ENCODE measurements around the gene ITGA8. TPM values are rescaled to one million over a fixed set of nuclear protein-coding genes. Genes with fewer than 3 reads are reported as not detected.

Gene ITGA8
- total and polyA plus RNA-seq, 2 of the 4 experiments (the other 2 are of a cell fraction) = under 0.01 to 0.02 TPM

DNA sequence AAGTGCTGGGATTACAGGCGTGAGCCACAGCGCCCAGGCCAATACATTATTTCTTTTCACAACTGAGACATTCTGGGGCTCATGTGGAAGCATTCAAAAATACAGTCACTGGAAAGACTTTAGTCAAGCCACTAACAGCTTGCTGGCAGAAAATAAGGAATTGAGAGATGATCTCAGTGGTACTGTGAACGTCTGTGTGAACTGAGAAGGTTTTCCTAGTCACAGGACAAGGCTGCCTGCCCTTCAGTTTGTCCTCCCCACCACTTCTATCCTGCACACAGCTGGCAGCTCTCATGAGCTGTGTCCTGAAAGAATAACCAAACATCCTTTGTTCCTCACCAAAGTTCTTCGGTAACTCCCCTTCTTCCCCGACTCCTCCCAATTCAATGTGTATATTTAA, 31.3 kb upstream of the ITGA8 start:
- H4K8ac ChIP-seq (ENCODE audit: low read depth in 2 of 2, low read length in 2 of 2) = no peak overlapping the region
- H3K9ac ChIP-seq (ENCODE audit: low read depth, low read length) = no peak overlapping the region
- H3K14ac ChIP-seq (replicated peaks; ENCODE audit: low read depth, low read length) = no peak overlapping the region
- no peaks in the 10 kb centered on the region for H3K36me3 ChIP-seq (ENCODE audit: control insufficient read depth, insufficient read depth, low read length)
- no peak overlapping the region for H3K23ac ChIP-seq (ENCODE audit: low read depth, low read length)
- no peaks in the 10 kb centered on the region for H3K4me1 ChIP-seq (ENCODE audit: control insufficient read depth, insufficient read depth, low read length)
- no TSS peak for BruUV-seq (replicated peaks)
- H2AFZ ChIP-seq (replicated peaks; ENCODE audit: low read length, poor library complexity) = no peak overlapping the region
- H2BK20ac ChIP-seq (ENCODE audit: low read depth, low read length) = no peak overlapping the region
- CTCF ChIA-PET = no interaction called here
- in situ Hi-C loops (cut with MboI; ENCODE audit: low sequenced_read_pairs) (no loop called here), dilution Hi-C loops (cut with HindIII; ENCODE audit: low sequenced_read_pairs, unreplicated experiment) (no loop called here), intact Hi-C loops (cut with micrococcal nuclease) (no loop called here)
- peaks cover 18% of the 10 kb centered on the region for H3K27me3 ChIP-seq (ENCODE audit: control insufficient read depth, insufficient read depth, low read length)
- H3K18ac ChIP-seq (ENCODE audit: low read depth, low read length) = no peak overlapping the region
- no peak overlapping the region for H2AK5ac ChIP-seq (ENCODE audit: low read depth, low read length)
- H4K5ac ChIP-seq (ENCODE audit: low read depth, low read length) = no peak overlapping the region
- H3K9me1 ChIP-seq (ENCODE audit: insufficient read depth, low read length) = no peaks in the 10 kb centered on the region
- no CpG with 5 or more reads among the region's 5 CpGs for WGBS, 2 experiments (ENCODE audit: extremely low coverage in 2 of 2, insufficient read length in 1 of 2)
- no peak for TF ChIP-seq MXI1 (IDR thresholded peaks at IDR 0.05; ENCODE audit: borderline replicate concordance, low read depth, low read length)
- no peak for TF ChIP-seq MAZ (IDR thresholded peaks at IDR 0.05; ENCODE audit: borderline replicate concordance, low read depth, low read length)
- no peak for TF ChIP-seq RAD21 (IDR thresholded peaks at IDR 0.05; ENCODE audit: low read length)
- H2BK120ac ChIP-seq (ENCODE audit: low read depth, low read length) = no peak overlapping the region
- no peak overlapping the region; the same call in 1 of the 2 replicates for H3K4me2 ChIP-seq (ENCODE audit: low read depth, low read length)
- no peak overlapping the region for H3K4me3 ChIP-seq (ENCODE audit: insufficient read depth, low read depth, low read length)
- no peak overlapping the region for H3K27ac ChIP-seq (ENCODE audit: insufficient read depth, low read length)
- H4K20me1 ChIP-seq (ENCODE audit: insufficient read depth, low read length) = no peaks in the 10 kb centered on the region
- H2BK5ac ChIP-seq (ENCODE audit: low read depth, low read length, poor library complexity, severe bottlenecking) = no peak overlapping the region
- no peaks in the 10 kb centered on the region for H3K9me3 ChIP-seq (ENCODE audit: control insufficient read depth, insufficient read depth, low read length)
- no peak overlapping the region for H4K91ac ChIP-seq (ENCODE audit: insufficient read depth, low read depth, low read length)
- H3K56ac ChIP-seq (ENCODE audit: extremely low read depth, insufficient read depth, low read length) = no peak overlapping the region
- H3K4ac ChIP-seq (ENCODE audit: low read depth, low read length) = no peak overlapping the region
- DNase-seq (no peak), ATAC-seq (ENCODE audit: low read depth) (no peak)
- H2BK15ac ChIP-seq (ENCODE audit: low read depth, low read length) = no peak overlapping the region
- POLR2A ChIA-PET (ENCODE audit: unreplicated experiment) = no interaction called here
- no peak overlapping the region for H2AK9ac ChIP-seq (replicated peaks; ENCODE audit: low read depth, low read length, poor library complexity)
- H3K79me1 ChIP-seq (ENCODE audit: low read depth in 1 of 2, low read length in 2 of 2) = no peaks in the 10 kb centered on the region
